KOPT-K1 (cell line): Measurements from ENCODE around the gene MEI1.
"Not testable (repeated sequence)": the region's sequence is repeated elsewhere in the genome, so short reads cannot be mapped to it uniquely, and the experiment has no call there.

Experiments
- H3K27ac ChIP-seq: fragments of 200-600 bp; sonication (generic); 2 replicates; pipeline ENCODE4 v1.5.1; 2016; ENCODE audit warnings: antibody characterized with exemption, mild to moderate bottlenecking, low read depth, low read length; ENCODE audit not compliant: poor library complexity, severe bottlenecking
- H3K36me3 ChIP-seq: fragments of 200-600 bp; sonication (generic); 2 replicates; pipeline ENCODE4 v1.5.1; 2017; ENCODE audit warnings: antibody characterized with exemption, mild to moderate bottlenecking, low read length, moderate library complexity; ENCODE audit not compliant: insufficient read depth
- H3K9me3 ChIP-seq: fragments of 200-600 bp; sonication (generic); 2 replicates; pipeline ENCODE4 v1.5.1; 2017; ENCODE audit warnings: antibody characterized with exemption, low read length, mild to moderate bottlenecking; ENCODE audit not compliant: insufficient read depth, poor library complexity, severe bottlenecking

MEI1 gene

DNA sequence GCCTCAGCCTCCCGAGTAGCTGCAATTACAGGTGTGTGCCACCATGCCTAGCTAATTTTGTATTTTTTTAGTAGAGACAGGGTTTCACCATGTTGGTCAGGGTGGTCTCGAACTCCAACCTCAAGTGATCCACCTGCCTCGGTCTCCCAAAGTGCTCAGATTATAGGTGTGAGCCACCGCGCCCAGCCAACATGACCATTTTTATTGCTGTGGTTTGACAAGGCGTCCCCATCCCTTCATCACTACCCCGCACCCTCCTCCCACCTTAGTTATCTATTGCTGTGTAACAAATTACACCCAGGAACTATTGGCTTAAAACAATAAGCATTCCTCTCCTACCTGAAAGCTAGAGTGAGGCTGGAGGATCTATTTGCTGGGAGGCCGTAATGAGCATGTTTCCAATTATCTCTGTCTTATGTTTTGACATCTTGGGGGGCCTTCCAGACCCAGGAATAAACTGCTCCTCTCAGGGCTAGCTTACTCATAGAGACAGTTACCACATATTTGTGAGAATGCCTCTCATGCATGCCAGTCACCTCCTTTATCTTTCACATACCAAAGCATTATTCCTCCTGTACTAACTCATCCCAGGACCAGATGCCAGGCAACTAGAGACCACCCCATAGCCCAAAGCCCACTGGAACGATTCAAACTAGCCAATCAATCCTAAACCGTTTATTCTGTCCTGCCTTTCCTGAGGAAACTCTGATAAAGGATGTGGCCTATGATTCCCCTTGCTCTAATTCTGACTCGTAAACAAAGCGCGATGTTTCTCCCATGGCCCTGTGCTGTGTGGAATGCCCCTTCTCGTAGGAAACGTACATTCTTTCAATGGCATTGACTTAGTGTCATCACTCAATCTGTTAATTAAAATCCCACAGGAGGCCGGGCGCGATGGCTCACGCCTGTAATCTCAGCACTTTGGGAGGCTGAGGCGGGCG, 30.1 kb upstream of the MEI1 start:
- H3K27ac ChIP-seq, result no peak overlapping the region
- peaks cover 63% of the 10 kb centered on the region for H3K36me3 ChIP-seq
- no peaks in the 10 kb centered on the region for H3K9me3 ChIP-seq

DNA sequence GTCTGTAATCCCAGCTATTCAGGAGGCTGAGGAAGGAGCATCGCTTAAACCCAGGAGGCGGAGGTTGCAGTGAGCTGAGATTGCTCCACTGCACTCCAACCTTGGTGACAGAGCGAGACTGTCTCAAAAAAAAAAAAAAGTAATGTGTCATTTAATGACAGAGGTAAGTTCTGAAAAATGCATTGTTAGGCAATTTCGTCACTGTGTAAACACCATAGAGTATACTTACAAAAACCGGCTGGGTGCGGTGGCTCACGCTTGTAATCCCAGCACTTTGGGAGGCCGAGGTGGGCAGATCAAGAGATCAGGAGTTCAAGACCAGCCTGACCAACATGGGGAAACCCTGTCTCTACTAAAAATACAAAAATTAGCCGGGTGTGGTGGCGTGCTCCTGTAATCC, 27.2 kb upstream of the MEI1 start:
- H3K9me3 ChIP-seq, H3K27ac ChIP-seq: not testable (repeated sequence)
- peaks cover 76% of the 10 kb centered on the region for H3K36me3 ChIP-seq

- Histone ChIP-seq H3K9me3 (no peaks in the 10 kb centered on the region), H3K36me3 (peaks cover 84% of the 10 kb centered on the region), H3K27ac (no peak overlapping the region)
Observed at GRCh38 chr22:41672780-41673509, 26.4 kb upstream of the MEI1 start.

DNA sequence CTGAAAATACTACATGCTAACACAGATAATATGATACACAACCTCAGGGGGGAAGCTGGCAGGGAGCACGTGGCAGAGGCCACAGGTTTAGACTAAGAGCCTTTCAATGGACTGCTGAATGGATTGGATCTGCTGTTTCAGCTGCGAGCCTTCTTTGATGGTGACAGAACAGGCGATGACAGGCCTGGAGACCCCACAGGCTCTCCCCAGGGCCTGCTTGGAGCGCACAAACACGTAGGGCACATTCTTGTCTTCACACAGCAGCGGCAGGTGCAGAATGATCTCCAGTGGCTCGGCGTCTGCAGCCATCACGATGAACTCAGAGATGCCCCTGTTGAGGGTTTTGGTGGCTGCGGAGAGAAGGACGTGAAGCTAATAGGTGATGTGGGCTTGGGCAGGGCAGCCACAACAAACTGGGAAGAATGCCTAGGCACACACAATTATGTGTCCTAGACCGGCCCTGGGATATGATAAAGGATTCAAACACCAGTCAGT, 24.4 kb upstream of the MEI1 start:
- Histone ChIP-seq H3K36me3 (peaks cover 96% of the 10 kb centered on the region), H3K27ac (no peak overlapping the region), H3K9me3 (no peaks in the 10 kb centered on the region)

DNA sequence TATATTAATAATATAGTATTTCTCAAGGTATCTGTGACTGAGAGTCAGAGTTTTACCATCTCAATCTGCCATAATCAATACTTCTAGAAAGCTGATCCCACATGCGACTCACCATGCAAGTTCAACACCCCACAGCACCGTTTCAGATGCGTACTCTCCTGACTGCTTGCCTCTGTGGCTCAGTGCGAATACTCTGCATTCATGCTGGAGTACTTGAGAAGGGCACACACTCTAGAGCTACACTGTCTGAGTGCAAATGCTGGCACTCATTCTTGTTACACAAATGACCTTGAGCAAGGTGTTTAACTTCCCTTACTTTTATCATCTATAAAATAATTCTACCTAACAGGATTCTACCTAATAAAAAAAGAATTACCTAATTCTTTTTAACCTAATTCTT, 23.2 kb upstream of the MEI1 start:
- Histone ChIP-seq H3K9me3 (no peaks in the 10 kb centered on the region), H3K36me3 (peaks cover 98% of the 10 kb centered on the region), H3K27ac (no peak overlapping the region)

DNA sequence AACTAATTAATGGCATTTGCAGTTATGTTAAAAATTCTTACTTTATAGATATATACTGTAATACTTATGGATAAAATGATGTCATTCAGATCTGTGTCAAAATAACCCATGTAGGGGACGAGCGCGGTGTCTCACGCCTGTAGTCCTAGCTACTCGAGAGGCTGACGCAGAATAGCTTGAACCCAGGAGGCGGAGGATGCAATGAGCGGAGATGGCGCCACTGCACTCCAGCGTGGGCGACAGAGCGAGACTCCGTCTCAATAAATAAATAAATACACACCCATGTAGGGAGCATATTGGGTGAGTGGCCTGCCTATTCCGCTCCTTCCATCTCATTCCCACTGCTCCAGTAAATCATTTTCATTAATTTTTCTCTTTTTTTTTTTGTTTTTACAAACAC, 17.7 kb upstream of the MEI1 start:
- no peak overlapping the region for H3K27ac ChIP-seq
- H3K36me3 ChIP-seq, result peaks cover 51% of the 10 kb centered on the region

DNA sequence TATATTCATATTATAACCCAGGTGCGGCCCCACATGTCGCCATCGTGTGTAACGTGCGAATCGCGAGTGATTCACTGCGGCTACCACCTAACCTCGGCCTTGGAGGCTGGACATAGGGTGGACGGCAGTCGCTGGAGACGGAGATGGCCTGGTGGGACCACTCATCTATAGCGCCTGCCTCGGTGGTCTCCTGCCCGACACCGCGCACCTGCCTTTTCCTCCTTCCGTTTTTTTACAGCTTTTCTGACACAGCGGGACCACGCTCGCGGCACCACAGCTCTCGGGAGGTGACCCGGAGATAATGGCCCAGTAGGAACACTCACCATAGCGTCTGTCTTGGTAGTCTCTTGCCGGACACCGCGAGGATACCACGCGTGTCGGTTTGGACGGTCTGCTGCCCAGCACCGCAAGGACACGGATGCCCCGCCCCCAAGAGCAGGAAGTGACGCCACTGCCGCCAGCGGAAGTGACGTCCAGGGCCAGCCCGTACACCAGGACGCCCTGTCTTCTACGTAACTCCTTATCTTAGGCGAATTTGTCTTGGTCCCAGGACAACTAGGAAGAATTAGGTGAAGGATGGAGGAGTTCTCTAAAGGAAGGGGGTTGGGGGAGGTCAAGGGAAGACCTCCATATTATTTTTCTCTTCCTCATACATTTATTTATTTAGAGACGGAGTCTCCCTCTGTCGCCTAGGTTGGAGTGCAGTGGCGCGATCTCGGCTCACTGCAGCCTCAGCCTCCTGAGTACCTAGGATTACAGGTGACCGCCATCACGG, 17.1 kb upstream of the MEI1 start:
- Histone ChIP-seq H3K27ac (peak overlapping the region; percentile 61), H3K36me3 (peaks cover 45% of the 10 kb centered on the region), H3K9me3 (no peaks in the 10 kb centered on the region)

More for the DNA sequence above, 17.7 kb upstream of the MEI1 start:
- no peaks in the 10 kb centered on the region for H3K9me3 ChIP-seq

- Histone ChIP-seq H3K27ac (no peak overlapping the region), H3K9me3 (no peaks in the 10 kb centered on the region), H3K36me3 (peaks cover 37% of the 10 kb centered on the region)
Observed at GRCh38 chr22:41683052-41683451, 16.3 kb upstream of the MEI1 start.

DNA sequence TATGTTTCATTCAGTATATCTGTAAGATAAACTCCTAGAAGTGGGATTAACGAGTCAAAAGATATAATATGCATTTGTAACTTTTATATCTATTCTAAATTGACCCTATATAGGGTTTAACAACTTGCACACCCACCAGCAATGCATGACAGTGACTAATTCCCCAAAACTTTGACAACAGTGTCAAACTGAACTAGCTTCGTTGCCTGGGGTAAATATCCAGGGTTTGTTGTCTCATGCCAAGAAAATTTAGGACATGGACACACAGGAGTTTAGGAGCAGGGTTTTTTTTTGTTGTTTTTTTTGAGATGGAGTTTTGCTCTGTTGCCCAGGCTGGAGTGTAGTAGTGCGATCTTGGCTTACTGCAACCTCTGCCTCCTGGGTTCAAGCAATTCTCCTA, 15.7 kb upstream of the MEI1 start:
- Histone ChIP-seq H3K36me3 (peaks cover 31% of the 10 kb centered on the region), H3K27ac (no peak overlapping the region)

DNA sequence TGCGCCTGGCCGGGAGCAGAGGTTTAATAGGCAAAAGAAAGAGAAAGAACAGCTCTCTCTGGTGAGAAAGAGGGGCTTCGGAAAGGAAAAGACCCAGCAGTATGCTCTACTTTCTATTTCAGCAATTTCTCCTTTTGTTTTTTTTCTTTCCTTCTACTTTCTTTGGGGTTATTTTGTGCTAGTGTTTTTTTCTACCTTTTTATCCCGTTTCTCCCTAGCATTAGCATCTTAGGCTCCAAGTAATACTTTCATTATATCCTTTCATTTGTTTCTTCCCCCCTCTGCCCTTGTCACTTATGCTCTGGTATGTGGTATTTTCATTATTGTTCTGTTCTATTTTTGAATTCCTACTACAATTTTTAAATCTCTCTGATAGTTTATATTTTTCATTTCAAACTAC, 15.1 kb upstream of the MEI1 start:
- H3K36me3 ChIP-seq, result peaks cover 26% of the 10 kb centered on the region
- H3K9me3 ChIP-seq, result no peaks in the 10 kb centered on the region
- H3K27ac ChIP-seq, result no peak overlapping the region

More for the DNA sequence above, 15.7 kb upstream of the MEI1 start:
- H3K9me3 ChIP-seq, result no peaks in the 10 kb centered on the region

- not testable (repeated sequence) for H3K9me3 ChIP-seq, H3K36me3 ChIP-seq
- H3K27ac ChIP-seq, result peak overlapping the region; percentile 85
Observed at GRCh38 chr22:41686890-41687289, 12.4 kb upstream of the MEI1 start.

- Histone ChIP-seq H3K36me3 (peaks cover 4% of the 10 kb centered on the region; the same call in 1 of the 2 replicates), H3K27ac (peak overlapping the region; percentile 85), H3K9me3 (no peaks in the 10 kb centered on the region)
Observed at GRCh38 chr22:41687901-41688364, 11.4 kb upstream of the MEI1 start.

- Histone ChIP-seq H3K36me3 (peaks cover 11% of the 10 kb centered on the region; the same call in 1 of the 2 replicates), H3K27ac (peak within 1 kb of the TSS; percentile 85), H3K9me3 (no peaks in the 10 kb centered on the region)
Observed at GRCh38 chr22:41688365-41689211, 10.7 kb upstream of the MEI1 start, which contains the start of gene SNU13. SNU13 (minus strand) TSS chr22:41688867; CDS start chr22:41688796, 71 bp downstream.

DNA sequence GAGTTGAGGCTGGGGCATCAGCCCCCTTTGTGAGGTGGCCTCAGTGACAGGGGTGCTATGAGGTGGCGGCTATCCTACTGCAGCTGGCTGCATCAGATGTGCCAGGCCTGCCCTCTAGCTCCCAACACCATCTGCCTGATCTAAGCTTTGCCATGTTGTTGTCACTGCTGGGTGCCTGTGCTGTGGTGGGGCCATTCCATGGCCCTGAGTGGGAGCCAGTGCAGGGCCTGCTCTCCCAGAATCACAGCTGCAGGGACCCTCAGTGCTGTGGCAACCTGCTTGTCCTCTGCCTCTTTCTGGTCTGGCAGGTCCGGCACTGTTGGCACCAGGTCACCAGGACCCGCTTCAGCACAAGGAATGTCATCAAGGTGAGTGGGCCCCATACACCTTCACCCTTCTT, 8.8 kb upstream of the MEI1 start:
- H3K36me3 ChIP-seq, result peaks cover 24% of the 10 kb centered on the region; the same call in 1 of the 2 replicates
- no peak overlapping the region for H3K27ac ChIP-seq
- H3K9me3 ChIP-seq, result no peaks in the 10 kb centered on the region
